Lower leg skin (tissue), 4 donors: Measurements from ENCODE around the gene EBF3. TPM values are rescaled to one million over a fixed set of nuclear protein-coding genes. Genes with fewer than 3 reads are reported as not detected.

ENCODE experiments used
- DNase-seq, 2 donors: peaks; one replicate each; pipeline ENCODE4 v3.0.0-alpha.2; 2019; ENCODE audit warnings: low spot score in 2 of 2
- H3K4me3 ChIP-seq: fragments of 200-600 bp; sonication (generic); 2 replicates; pipeline ENCODE4 v1.5.1; 2017; ENCODE audit warnings: mild to moderate bottlenecking, low read depth; ENCODE audit not compliant: poor library complexity, severe bottlenecking
- CTCF ChIP-seq, 3 donors: fragments of 450-650 bp; IDR thresholded peaks; one replicate each; pipeline ENCODE4 v1.5.1; 2016; ENCODE audit warnings: antibody characterized with exemption in 3 of 3, mild to moderate bottlenecking in 3 of 3, moderate library complexity in 2 of 3
- POLR2A ChIP-seq, 2 donors: fragments of 450-650 bp; IDR thresholded peaks; one replicate each; pipeline ENCODE4 v1.6.1; 2016 to 2017; ENCODE audit warnings: antibody characterized with exemption in 2 of 2, mild to moderate bottlenecking in 1 of 2, moderate library complexity in 1 of 2
- WGBS, 2 donors: methylation state at CpG; one replicate each; pipeline ENCODE4 v1.1.5; 2018; 5-methylcytosine and 5-hydroxymethylcytosine counted together
- intact Hi-C: fragments of 100-400 bp; cut with DNase I; formaldehyde crosslinking; loops from one replicate; pipeline ENCODE4 v1.15.0; 2023; ENCODE audit warnings: low total_unique reads
- total RNA-seq, 4 donors: library from RNA; depleted of rRNA; stranded (reverse); fragments of >200 nt; gene quantifications; one replicate each; pipeline ENCODE4 v1.1.0, GENCODE V29; 2016

The EBF3 gene
- total RNA-seq, 4 donors from 2014 or later, result 0.80 to 8.5 (median 2.4) TPM

- DNase-seq, result peak in 1 of 2 donors; percentile 84
- whole genome bisulfite sequencing, 2 donors, result 9 to 14% methylated on average over 50 to 52 of the region's 79 CpGs
- intact Hi-C loops, result no loop called here
- peak overlapping the region; percentile 33 for H3K4me3 ChIP-seq
- no peak for TF ChIP-seq POLR2A (IDR thresholded peaks at IDR 0.05)
- no peak for TF ChIP-seq CTCF (IDR thresholded peaks at IDR 0.05)
Measured at GRCh38 chr10:129962872-129963640, 1.0 kb downstream of the EBF3 start.

DNA sequence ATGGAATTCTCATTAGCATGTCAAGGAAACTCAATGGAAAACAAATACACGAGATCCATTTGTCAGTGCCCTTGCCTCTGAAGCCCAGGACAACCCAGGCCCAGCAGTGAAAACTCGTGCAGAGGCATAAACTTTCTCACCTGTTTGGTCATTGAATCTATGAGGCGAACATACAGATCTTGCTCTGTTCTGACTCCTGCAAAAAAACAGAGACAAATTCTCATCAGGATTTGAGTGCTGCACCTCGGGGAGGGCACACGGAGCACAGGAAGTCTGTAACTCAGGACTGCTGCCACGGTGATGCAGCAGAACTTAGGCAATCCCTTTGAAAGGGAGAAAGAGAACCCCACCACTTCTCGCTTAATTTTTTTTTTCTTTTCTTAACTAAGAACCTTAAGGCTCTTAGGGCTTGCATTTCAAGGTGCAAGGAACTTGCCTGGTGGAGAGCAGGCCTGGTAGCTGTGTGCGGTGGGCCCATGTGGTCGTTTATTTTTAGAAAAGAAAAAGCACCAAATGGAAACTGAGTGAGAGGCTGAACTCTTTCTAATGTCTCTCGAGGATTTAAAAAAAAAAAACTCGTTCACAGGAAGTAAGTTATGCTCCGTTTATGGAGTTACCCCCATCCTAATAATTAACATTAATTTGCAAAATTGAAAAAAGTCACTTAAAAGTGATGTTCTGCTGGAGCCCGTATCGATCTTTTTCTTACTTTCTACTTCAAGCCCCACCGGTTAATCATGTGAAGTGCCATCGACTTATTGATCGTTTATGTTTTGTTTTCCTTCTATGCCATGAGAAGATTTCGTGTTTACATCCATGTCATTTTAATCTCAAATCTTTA, 1.8 kb downstream of the EBF3 start:
- TF ChIP-seq POLR2A (IDR thresholded peaks at IDR 0.05) (no peak), CTCF (IDR thresholded peaks at IDR 0.05) (no peak)
- intact Hi-C loops, result no loop called here
- no peak overlapping the region for H3K4me3 ChIP-seq
- DNase-seq, result peak in 1 of 2 donors; percentile 28
- WGBS, 2 donors, result 26 to 27% methylated on average over 18 of the region's 18 CpGs

DNA sequence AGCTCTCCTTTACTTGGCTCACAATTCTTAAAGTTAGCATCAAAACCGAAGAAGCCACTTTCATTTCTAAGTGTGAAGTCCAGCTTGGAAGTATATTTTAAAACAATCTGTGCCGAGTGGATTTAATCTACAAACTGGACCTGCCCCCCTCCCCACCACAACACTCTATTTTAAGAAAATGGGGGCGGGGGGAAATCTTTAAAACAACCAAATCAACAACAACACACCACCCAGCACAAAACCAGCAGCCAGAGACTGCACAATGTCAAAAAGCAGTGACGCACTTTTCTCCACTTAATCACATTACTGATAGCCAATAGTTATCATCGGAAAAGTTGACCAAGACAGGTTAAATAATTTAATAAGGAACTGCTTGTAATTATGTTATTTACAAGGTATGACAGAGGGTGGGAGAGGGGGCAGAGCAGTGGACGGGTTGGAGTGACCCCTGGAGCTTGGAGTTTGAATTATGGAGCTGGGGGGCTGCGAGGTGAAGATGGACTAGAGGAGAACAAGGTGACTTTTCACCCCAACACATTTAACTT, 2.8 kb downstream of the EBF3 start:
- WGBS, 2 donors, result 26 to 37% methylated on average over 7 of the region's 7 CpGs
- intact Hi-C loops, result no loop called here
- no peak for TF ChIP-seq POLR2A (IDR thresholded peaks at IDR 0.05)
- TF ChIP-seq CTCF (IDR thresholded peaks at IDR 0.05), result no peak
- H3K4me3 ChIP-seq, result no peak overlapping the region
- DNase-seq, result peak in 1 of 2 donors; percentile 48

DNA sequence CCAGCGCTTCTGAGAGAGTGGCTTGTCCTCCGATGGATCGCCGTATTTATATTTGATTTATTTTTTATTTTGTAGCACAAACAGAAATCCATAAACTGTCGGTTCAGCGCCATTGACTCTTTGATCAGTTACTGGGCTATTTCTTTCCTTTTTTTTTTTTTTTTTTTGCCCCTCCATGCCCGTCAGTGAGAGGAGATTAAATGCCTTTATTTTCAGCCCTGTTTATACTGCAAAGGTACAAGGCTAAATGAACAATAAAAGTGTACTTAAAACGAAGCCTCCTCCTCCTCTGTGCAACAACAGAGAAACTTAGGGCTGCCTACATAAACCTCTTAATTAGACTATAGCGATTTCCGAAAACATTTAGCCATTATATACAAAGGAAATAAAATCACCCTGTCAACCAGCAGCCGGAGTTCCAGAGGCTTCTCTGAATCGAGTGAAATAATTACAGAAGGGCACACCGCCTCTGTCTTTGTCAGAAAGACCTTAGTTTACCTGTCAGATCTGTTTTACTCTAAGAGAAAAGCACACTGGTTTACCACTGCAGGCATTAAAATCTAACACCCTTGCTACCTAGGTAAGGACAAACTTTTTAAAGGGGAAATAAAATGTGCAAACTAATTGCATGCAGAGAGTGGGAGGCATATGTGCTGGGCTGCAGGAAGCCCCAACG, 3.5 kb downstream of the EBF3 start:
- no peak overlapping the region for H3K4me3 ChIP-seq
- intact Hi-C loops, result no loop called here
- 28 to 40% methylated on average over 14 of the region's 14 CpGs for WGBS, 2 donors
- no peak for DNase-seq
- TF ChIP-seq CTCF (IDR thresholded peaks at IDR 0.05), result no peak
- TF ChIP-seq POLR2A (IDR thresholded peaks at IDR 0.05), result no peak

- TF ChIP-seq POLR2A (IDR thresholded peaks at IDR 0.05), result no peak
- no peak overlapping the region for H3K4me3 ChIP-seq
- intact Hi-C loops, result no loop called here
- peak in 1 of 2 donors; percentile 80 for DNase-seq
- 16 to 18% methylated on average over 42 to 66 of the region's 83 CpGs for WGBS, 2 donors
Measured at GRCh38 chr10:129959544-129960480, 4.3 kb downstream of the EBF3 start.
